Neural cell (in vitro differentiated cells): ENCODE results near the gene MLLT10. TPM values are rescaled to one million over a fixed set of nuclear protein-coding genes. Genes with fewer than 3 reads are reported as not detected.

Experiments used
- H2AFZ ChIP-seq: fragments of 200-600, 300-800 bp; sonication (generic), shearing (Covaris generic); 2 replicates; pipeline ENCODE4 v1.6.0; 2014; ENCODE audit warnings: low read depth, mild to moderate bottlenecking, antibody characterized with exemption, low read length, moderate library complexity
- H3F3A ChIP-seq: fragments of 200-600 bp; shearing (Covaris generic); 2 replicates; pipeline ENCODE4 v1.6.1; 2016; ENCODE audit warnings: mild to moderate bottlenecking, moderate library complexity, mixed read lengths, antibody characterized with exemption, low read length; ENCODE audit not compliant: insufficient read depth, poor library complexity, severe bottlenecking
- H3K27ac ChIP-seq: fragments of 200-600, 300-800 bp; sonication (generic), shearing (Covaris generic); 2 replicates; pipeline ENCODE4 v1.5.1; 2014; ENCODE audit warnings: mild to moderate bottlenecking, low read length, moderate library complexity
- H3K27me3 ChIP-seq: fragments of 300-800, 200-600 bp; sonication (generic), shearing (Covaris generic); 2 replicates; pipeline ENCODE4 v1.6.0; 2014; ENCODE audit warnings: mild to moderate bottlenecking, low read depth, low read length, moderate library complexity; ENCODE audit not compliant: insufficient read depth
- H3K36me3 ChIP-seq: fragments of 300-800, 200-600 bp; sonication (generic), shearing (Covaris generic); 2 replicates; pipeline ENCODE4 v1.5.1; 2014; ENCODE audit warnings: mild to moderate bottlenecking, antibody characterized with exemption, low read length, moderate library complexity; ENCODE audit not compliant: insufficient read depth
- H3K4me2 ChIP-seq: fragments of 300-800, 200-600 bp; sonication (generic), shearing (Covaris generic); 2 replicates; pipeline ENCODE4 v1.6.0; 2014; ENCODE audit warnings: mild to moderate bottlenecking, low read length
- H3K4me3 ChIP-seq: fragments of 300-800, 200-600 bp; sonication (generic), shearing (Covaris generic); 2 replicates; pipeline ENCODE4 v1.5.1; 2014; ENCODE audit warnings: mild to moderate bottlenecking, low read length, moderate library complexity
- H3K79me2 ChIP-seq: fragments of 200-600 bp; shearing (Covaris generic); replicated peaks from 2 replicates; pipeline ENCODE4 v1.6.0; 2014; ENCODE audit warnings: mild to moderate bottlenecking, low read length, moderate library complexity; ENCODE audit not compliant: insufficient read depth
- H3K9ac ChIP-seq: fragments of 300-800, 200-600 bp; sonication (generic), shearing (Covaris generic); 2 replicates; pipeline ENCODE4 v1.6.1; 2016; ENCODE audit warnings: mild to moderate bottlenecking, low read length, mixed read lengths
- H3K9me2 ChIP-seq: fragments of 200-600 bp; shearing (Covaris generic); 2 replicates; pipeline ENCODE4 v1.6.1; 2016; ENCODE audit warnings: mild to moderate bottlenecking, low read length, mixed read lengths; ENCODE audit not compliant: insufficient read depth
- H3K9me3 ChIP-seq: fragments of 200-600, 300-800 bp; sonication (generic), shearing (Covaris generic); 2 replicates; pipeline ENCODE4 v1.6.1; 2016; ENCODE audit warnings: mild to moderate bottlenecking, mixed run types, low read length, moderate library complexity, mixed read lengths
- H4K20me1 ChIP-seq: fragments of 200-600 bp; shearing (Covaris generic); 2 replicates; pipeline ENCODE4 v1.6.1; 2016; ENCODE audit warnings: mild to moderate bottlenecking, mixed run types; ENCODE audit not compliant: insufficient read depth
- CTCF ChIP-seq: fragments of 450-650 bp; IDR thresholded peaks from 2 replicates; pipeline ENCODE4 v1.5.1; 2014; ENCODE audit warnings: antibody characterized with exemption, mild to moderate bottlenecking, moderate library complexity; ENCODE audit not compliant: poor library complexity, severe bottlenecking
- EP300 ChIP-seq: fragments of 450-650 bp; conservative IDR thresholded peaks from 2 replicates; pipeline ENCODE4 v1.6.1; 2014; ENCODE audit warnings: antibody characterized with exemption, mild to moderate bottlenecking, moderate library complexity; ENCODE audit not compliant: poor library complexity, severe bottlenecking
- EZH2 ChIP-seq: fragments of 200-600, 300-800 bp; shearing (Covaris generic), sonication (generic); IDR thresholded peaks from 2 replicates; pipeline ENCODE4 v1.6.1; 2014; ENCODE audit warnings: antibody characterized with exemption, low read length, borderline replicate concordance, mild to moderate bottlenecking; ENCODE audit not compliant: insufficient read depth, poor library complexity, severe bottlenecking
- MXI1 ChIP-seq: fragments of 450-650 bp; conservative IDR thresholded peaks from 2 replicates; pipeline ENCODE4 v1.6.1; 2014; ENCODE audit warnings: antibody characterized with exemption, mild to moderate bottlenecking; ENCODE audit not compliant: poor library complexity, severe bottlenecking
- POLR2AphosphoS5 ChIP-seq: IDR thresholded peaks from 2 replicates; pipeline ENCODE4 v1.6.1; 2012
- RAD21 ChIP-seq: fragments of 450-650 bp; conservative IDR thresholded peaks from 2 replicates; pipeline ENCODE4 v1.6.1; 2014; ENCODE audit warnings: antibody characterized with exemption, mild to moderate bottlenecking, moderate library complexity
- REST ChIP-seq: IDR thresholded peaks from 2 replicates; pipeline ENCODE4 v1.6.1; 2012; ENCODE audit warnings: borderline replicate concordance
- SMC3 ChIP-seq: fragments of 450-650 bp; conservative IDR thresholded peaks from 2 replicates; pipeline ENCODE4 v1.6.1; 2014; ENCODE audit warnings: antibody characterized with exemption, mild to moderate bottlenecking, moderate library complexity; ENCODE audit not compliant: poor library complexity
- TAF1 ChIP-seq: IDR thresholded peaks from 2 replicates; pipeline ENCODE4 v1.6.1; 2012; ENCODE audit warnings: low read depth
- polyA plus RNA-seq: library from polyadenylated mRNA; depleted of rRNA; stranded (reverse); fragments of >200 nt; gene quantifications from 2 replicates; pipeline ENCODE4 v1.2.3, GENCODE V29; 2014

Gene MLLT10
- polyA plus RNA-seq, 1 donor from 2014 or later = 31.0 TPM

- H3K9me2 ChIP-seq = no peaks in the 10 kb centered on the region
- H3K4me3 ChIP-seq = peak overlapping the region; percentile 77
- H3K9ac ChIP-seq = peak overlapping the region; percentile 94
- peak overlapping the region; percentile 86 for H3K4me2 ChIP-seq
- H3K36me3 ChIP-seq = no peaks in the 10 kb centered on the region
- peaks cover 93% of the 10 kb centered on the region for H3K79me2 ChIP-seq
- no peak overlapping the region for H3K27ac ChIP-seq
- no peaks in the 10 kb centered on the region for H4K20me1 ChIP-seq
- H3K9me3 ChIP-seq = no peaks in the 10 kb centered on the region
- no peak overlapping the region for H2AFZ ChIP-seq
- H3F3A ChIP-seq = peaks cover 7% of the 10 kb centered on the region
- no peak for TF ChIP-seq SMC3
- TF ChIP-seq RAD21 = no peak
- TF ChIP-seq EP300 = no peak
- TF ChIP-seq EZH2 = no peak
- no peak for TF ChIP-seq MXI1
- no peak for TF ChIP-seq CTCF
- TF ChIP-seq POLR2AphosphoS5 = no peak
- no peak for TF ChIP-seq TAF1
- H3K27me3 ChIP-seq = peaks cover 5% of the 10 kb centered on the region
Measured at GRCh38 chr10:21514129-21514817, 19.8 kb upstream of the MLLT10 start.

- Histone ChIP-seq H3F3A (peaks cover 7% of the 10 kb centered on the region), H4K20me1 (no peaks in the 10 kb centered on the region), H3K27ac (peak overlapping the region; percentile 89), H3K9ac (peak overlapping the region; percentile 94), H3K79me2 (peaks cover 93% of the 10 kb centered on the region), H3K9me2 (no peaks in the 10 kb centered on the region), H3K4me2 (peak overlapping the region; percentile 86), H3K4me3 (peak overlapping the region; percentile 77), H3K36me3 (no peaks in the 10 kb centered on the region), H2AFZ (no peak overlapping the region), H3K27me3 (no peaks in the 10 kb centered on the region), H3K9me3 (no peaks in the 10 kb centered on the region)
- TF ChIP-seq EP300 (no peak), POLR2AphosphoS5 (no peak), EZH2 (no peak), MXI1 (no peak), REST (no peak), RAD21 (no peak), TAF1 (no peak), SMC3 (no peak)
Measured at GRCh38 chr10:21514818-21515351, 19.1 kb upstream of the MLLT10 start.
